Endometrial microvascular endothelial cells (primary cell): ENCODE data around the gene PKD1L1. TPM values are rescaled to one million over a fixed set of nuclear protein-coding genes. Genes with fewer than 3 reads are reported as not detected.
"Not testable (repeated sequence)": the region's sequence is repeated elsewhere in the genome, so short reads cannot be mapped to it uniquely, and the experiment has no call there.

Experiments
- in situ Hi-C: cut with HindIII; loops from 2 replicates; pipeline ENCODE4 v1.10.0; 2017; ENCODE audit warnings: low sequenced_read_pairs, low pct_unique_long_range_greater_than_20kb; ENCODE audit errors: inconsistent ontology term
- total RNA-seq: library from RNA; depleted of rRNA; stranded (reverse); fragments of >200 nt; gene quantifications from one replicate; pipeline ENCODE4 v1.2.3, GENCODE V29; 2015; ENCODE audit errors: inconsistent ontology term

Gene PKD1L1
- total RNA-seq, 1 donor from 2014 or later: 0.28 TPM

- in situ Hi-C loops: no loop called here
Measured at GRCh38 chr7:47811632-47812380, 136.5 kb downstream of the PKD1L1 start.

DNA sequence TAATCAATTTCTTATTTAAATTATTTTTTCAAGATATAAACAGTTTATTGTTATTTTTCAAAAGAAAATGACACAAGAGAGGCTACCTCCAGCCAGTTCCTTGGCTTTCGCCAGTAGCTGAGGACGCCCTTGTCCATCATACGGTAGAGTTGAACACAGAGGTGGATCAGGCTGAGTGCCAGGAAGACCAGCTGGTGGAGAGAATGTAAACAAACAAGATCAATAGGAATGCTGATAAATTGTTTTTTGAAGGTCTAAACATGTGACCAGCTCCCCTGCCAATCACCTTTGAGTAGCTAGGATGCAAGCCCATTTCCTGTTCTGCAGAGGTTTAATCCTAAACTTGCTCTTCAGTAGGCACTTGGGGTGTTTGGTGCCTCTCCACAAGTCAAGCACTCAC lies 138.9 kb downstream of the PKD1L1 start:
- in situ Hi-C loops: no loop called here

GRCh38 chr7:47808321-47808720 lies 139.9 kb downstream of the PKD1L1 start:
- in situ Hi-C loops: no loop called here

GRCh38 chr7:47807756-47808155 lies 140.5 kb downstream of the PKD1L1 start:
- in situ Hi-C loops: no loop called here

DNA sequence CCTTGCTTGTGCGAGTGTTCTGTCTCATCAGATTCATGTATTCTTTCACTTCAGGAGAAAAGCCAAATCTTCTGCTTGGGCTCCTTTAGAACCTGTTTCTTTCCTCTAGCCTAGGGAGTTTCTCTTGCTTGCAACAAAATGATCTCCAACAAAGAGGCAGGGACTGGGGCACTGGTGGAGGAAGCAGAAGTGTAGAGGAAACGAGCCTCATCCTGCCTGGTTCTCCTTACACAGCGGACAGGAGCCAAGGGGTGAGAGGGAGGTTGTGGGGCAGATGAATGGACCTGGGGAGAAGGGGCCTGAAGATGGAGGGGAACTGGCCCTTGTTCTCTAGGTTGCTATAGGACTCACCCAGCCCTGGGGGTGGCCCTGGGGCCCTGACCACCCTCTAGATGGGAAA lies 141.1 kb downstream of the PKD1L1 start:
- in situ Hi-C loops: no loop called here

DNA sequence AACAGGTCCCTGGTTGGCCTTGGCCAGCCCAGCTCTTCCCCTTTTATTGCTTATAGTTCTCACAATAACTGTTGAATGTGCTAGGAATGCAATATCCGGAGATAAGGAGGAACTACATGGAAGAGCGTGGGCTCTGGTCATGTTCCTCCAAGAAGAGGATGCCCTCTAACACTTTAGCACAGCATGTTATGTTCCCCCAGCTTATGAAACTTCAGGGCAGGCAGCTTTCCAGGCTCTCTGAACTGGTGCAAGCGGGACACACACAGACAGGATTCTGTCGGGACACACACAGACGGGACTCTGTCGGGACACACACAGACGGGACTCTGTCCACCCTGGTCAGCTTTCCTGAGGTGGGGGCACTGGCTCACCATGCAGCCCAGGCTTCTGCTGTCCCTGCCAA lies 141.6 kb downstream of the PKD1L1 start:
- in situ Hi-C loops: no loop called here

DNA sequence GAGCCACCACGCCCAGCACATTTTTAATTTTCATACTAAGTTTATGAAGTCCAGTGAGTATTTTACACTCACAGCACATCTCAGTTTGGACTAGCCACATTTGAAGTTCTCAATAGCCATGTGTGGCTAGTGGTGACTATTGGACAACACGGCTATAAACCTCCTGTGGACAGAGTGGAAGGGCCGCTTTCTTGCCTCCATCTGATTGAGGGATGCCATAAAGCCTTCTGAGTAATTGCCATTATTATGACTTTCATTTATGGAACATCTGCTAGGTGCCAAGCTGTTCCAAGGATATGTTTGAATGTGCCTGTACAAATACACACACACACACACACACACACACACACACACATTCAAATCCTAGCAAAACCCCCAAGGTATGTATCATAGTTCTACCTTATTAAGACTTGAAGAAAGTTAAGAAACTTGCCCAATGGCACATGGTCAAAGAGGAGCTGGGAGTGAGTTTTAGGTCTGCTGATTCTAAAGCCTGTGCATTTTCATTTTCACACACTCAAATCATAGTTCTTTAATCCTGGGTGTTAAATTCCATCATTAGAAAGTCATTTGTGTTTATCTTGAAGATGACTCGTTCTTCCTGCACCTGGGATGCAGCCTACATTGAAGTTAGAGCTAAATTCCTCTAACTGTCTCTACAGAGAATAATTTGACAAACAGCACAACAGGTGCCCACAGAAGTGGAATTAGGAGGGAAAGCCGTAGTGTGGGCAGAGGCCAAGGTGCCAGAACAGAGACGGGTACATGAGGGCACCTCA lies 143.3 kb downstream of the PKD1L1 start:
- in situ Hi-C loops: no loop called here

DNA sequence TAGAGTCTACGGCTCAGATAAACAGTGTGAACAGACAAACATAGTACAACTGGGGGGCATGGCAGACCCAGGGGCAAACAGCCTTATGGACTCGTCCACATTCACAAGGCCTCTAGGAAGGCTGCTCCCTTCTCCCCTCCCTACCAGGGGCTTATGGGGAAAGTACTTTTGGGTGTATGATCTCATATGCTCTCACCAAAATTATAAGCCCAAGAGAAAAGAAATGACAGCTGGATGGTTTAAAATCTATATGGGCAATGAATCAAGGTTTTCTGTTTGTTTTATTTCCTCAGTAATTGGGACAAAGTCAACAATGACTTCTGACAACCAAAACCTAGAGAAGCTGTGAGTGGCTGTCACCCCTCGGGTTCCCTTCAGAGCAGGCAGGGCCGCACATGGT lies 144.4 kb downstream of the PKD1L1 start:
- in situ Hi-C loops: no loop called here

GRCh38 chr7:47803025-47803424 lies 145.2 kb downstream of the PKD1L1 start:
- in situ Hi-C loops: no loop called here

- in situ Hi-C loops: no loop called here
Measured at GRCh38 chr7:47801423-47801822, 146.8 kb downstream of the PKD1L1 start.

DNA sequence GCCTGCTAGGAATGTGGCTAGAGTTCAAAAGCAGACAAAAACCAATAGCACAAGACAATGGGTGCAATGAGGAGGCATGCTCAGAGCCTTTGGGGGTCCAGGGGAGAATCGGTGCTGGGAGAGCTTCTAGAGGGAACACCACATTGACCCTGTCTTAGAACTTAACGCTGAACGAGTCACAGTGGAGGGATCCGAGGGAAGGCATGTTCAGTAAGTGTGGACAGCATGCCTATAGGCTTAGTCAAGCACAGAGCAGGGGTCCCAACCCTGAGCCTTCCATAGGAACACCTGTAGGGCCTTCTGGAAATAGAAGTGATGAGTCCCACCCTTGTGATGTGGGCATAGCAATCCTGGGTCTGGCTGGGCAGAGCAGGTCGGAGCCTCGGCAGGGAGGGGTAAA lies 148.7 kb downstream of the PKD1L1 start:
- in situ Hi-C loops: no loop called here

GRCh38 chr7:47796347-47796746 lies 151.9 kb downstream of the PKD1L1 start:
- in situ Hi-C loops: no loop called here

GRCh38 chr7:47795631-47796030 lies 152.6 kb downstream of the PKD1L1 start:
- in situ Hi-C loops: no loop called here

DNA sequence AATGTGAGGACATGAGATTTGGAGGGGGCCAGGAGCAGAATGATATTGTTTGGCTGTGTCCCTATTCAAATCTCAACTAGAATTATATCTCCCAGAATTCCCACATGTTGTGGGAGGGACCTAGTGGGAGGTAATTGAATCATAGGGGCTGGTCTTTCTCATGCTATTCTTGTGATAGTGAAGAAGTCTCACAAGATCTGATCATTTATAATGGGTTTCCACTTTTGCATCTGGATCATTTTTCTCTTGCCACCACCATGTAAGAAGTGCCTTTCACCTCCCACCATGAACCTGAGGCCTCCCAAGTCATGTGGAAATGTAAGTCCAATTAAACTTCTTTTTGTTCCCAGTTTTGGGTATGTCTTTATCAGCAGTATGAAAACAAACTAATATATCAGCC lies 153.1 kb downstream of the PKD1L1 start:
- in situ Hi-C loops: not testable (repeated sequence)

- in situ Hi-C loops: no loop called here
Measured at GRCh38 chr7:47794016-47794415, 154.2 kb downstream of the PKD1L1 start.

DNA sequence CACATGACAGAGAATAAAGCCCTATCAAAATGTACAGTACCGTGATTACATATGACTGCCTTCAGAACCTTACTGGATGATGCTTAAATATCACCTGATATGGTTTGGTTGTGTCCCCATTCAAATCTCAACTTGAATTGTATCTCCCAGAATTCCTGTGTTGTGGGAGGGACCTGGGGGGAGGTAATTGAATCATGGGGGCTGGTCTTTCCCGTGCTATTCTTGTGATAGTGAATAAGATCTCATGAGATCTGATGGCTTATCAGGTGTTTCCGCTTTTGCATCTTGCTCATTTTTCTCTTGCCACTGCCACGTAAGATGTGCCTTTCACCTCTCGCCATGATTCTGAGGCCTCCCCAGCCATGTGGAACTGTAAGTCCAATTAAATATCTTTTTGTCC lies 155.1 kb downstream of the PKD1L1 start:
- in situ Hi-C loops: not testable (repeated sequence)

DNA sequence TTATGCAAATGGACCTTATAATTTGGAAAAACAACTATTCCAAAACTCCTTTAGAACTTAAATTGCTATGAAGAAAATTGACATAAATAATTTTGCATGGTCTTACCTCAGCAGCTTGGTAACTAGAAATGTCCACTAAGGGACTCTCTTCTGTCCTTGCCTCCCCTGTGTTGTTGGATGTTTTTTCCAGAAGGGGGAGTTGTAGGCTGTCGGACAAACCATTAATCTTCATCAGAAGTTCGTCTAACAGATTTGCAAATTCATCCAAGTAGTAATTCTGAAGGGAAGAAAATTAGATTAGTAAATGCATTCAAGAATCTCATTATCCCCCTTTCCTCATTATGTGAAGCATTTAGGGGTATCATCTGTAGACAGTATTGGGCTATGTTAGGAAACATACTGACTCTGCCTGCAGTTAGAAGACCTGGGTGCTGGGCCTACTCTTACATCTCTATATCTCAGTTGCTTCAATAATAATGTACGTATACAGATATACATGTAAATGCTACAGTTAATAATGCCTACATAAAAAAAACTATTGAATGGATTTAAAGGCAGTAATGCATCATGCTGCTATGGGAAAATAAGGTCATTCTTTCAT lies 155.6 kb downstream of the PKD1L1 start:
- in situ Hi-C loops: no loop called here

- in situ Hi-C loops: no loop called here
Measured at GRCh38 chr7:47791682-47792081, 156.6 kb downstream of the PKD1L1 start.

- in situ Hi-C loops: no loop called here
Measured at GRCh38 chr7:47788083-47788482, 160.2 kb downstream of the PKD1L1 start.
